ENCODE results near the gene USP22.
A peak's percentile ranks its signal among the peaks of the same experiment; 100 is the strongest.

The USP22 gene

GRCh38 chr17:21043296-21044232 is 753 bp upstream of the USP22 start:
- no peaks in the 10 kb centered on the region for H3K36me3 ChIP-seq
- TF ChIP-seq CTCF (IDR thresholded peaks at IDR 0.05) = peak; percentile 84 to 90
- no peaks in the 10 kb centered on the region for H3K27me3 ChIP-seq
- peak overlapping the region; percentile 99 to 100 for H3K4me3 ChIP-seq
- intact Hi-C loops (cut with DNase I; ENCODE audit: low total_unique reads) = loop anchor here (10.0 kb wide), 2 partner anchors 81 to 241 kb away; partner anchors contain the start of genes DHRS7B and MAP2K3
- H3K4me1 ChIP-seq = peaks cover 0 to 31% (median 24%) of the 10 kb centered on the region in 4 donors
- H3K9me3 ChIP-seq = no peaks in the 10 kb centered on the region
- peak; percentile 98 to 99 for DNase-seq
- H3K27ac ChIP-seq = peak overlapping the region; percentile 80 to 100

- intact Hi-C loops (cut with DNase I; ENCODE audit: low total_unique reads) = loop anchor here (10.0 kb wide), 2 partner anchors 83 to 243 kb away; partner anchors contain the start of genes DHRS7B and MAP2K3
- Histone ChIP-seq H3K4me3 (peak overlapping the region; percentile 99 to 100), H3K36me3 (peaks cover 0 to 6% (median 4%) of the 10 kb centered on the region in 3 donors), H3K27ac (peak overlapping the region; percentile 99 to 100), H3K4me1 (peaks cover 0 to 46% (median 38%) of the 10 kb centered on the region in 4 donors), H3K9me3 (no peaks in the 10 kb centered on the region), H3K27me3 (no peaks in the 10 kb centered on the region)
- no peak for TF ChIP-seq CTCF (IDR thresholded peaks at IDR 0.05)
- DNase-seq = peak; percentile 91 to 95
Observed at GRCh38 chr17:21041741-21042457, 912 bp downstream of the USP22 start.

- Histone ChIP-seq H3K36me3 (peaks cover 0 to 6% (median 4%) of the 10 kb centered on the region in 3 donors), H3K4me3 (peak overlapping the region; percentile 99 to 100), H3K4me1 (peaks cover 0 to 63% (median 53%) of the 10 kb centered on the region in 4 donors), H3K9me3 (no peaks in the 10 kb centered on the region), H3K27ac (peak overlapping the region; percentile 99 to 100), H3K27me3 (no peaks in the 10 kb centered on the region)
- peak in 1 of 2 experiments; percentile 28 for TF ChIP-seq CTCF (IDR thresholded peaks at IDR 0.05)
- intact Hi-C loops (cut with DNase I; ENCODE audit: low total_unique reads) = loop anchor here (10.0 kb wide), 2 partner anchors 85 to 245 kb away; partner anchors contain the start of genes DHRS7B and MAP2K3
- DNase-seq = peak in 1 of 2 donors; percentile 66
Observed at GRCh38 chr17:21039839-21040575, 2.8 kb downstream of the USP22 start.

DNA sequence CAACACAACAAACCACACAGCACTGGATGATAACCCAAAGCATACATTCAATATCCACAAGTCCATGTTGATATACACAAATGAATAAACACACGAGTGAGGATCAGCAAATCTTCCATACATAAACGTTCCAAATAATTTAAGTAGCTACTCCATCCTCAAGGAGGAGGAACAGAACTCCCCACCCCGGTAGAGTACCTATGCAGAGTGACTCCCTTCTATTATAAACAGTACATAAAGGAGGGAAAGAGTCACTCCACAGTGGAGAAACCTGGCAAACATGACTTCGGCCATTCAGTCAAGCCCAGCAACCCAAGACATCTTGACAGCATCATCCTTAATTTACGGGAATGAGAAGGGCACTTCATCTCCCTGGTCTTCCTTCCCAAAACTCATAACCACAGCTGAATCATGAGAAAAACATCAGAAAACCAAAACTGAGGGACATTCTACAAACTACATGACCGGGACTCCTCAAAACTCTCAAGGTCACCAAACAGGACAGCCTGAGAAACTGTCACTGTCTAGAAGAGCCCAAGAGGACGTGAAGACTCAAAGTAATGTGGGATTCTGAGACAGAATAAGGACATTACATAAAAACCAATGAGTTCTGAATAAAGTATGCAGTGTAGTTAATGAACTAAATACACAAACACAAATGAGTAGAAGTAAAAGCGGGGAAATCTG is 5.6 kb downstream of the USP22 start:
- intact Hi-C loops (cut with DNase I; ENCODE audit: low total_unique reads) = no loop called here
- no peak for TF ChIP-seq CTCF (IDR thresholded peaks at IDR 0.05)

More for the DNA sequence above, 5.6 kb downstream of the USP22 start:
- Histone ChIP-seq H3K4me1 (peaks cover 0 to 85% (median 74%) of the 10 kb centered on the region in 4 donors), H3K4me3 (peak overlapping the region in 1 of 2 donors; percentile 7), H3K27me3 (no peaks in the 10 kb centered on the region), H3K36me3 (peaks cover 0 to 6% (median 4%) of the 10 kb centered on the region in 3 donors), H3K9me3 (no peaks in the 10 kb centered on the region), H3K27ac (peak overlapping the region; percentile 18 to 23)
- DNase-seq = no peak
